ENCODE results near the gene SCLY. TPM values are rescaled to one million over a fixed set of nuclear protein-coding genes. Genes with fewer than 3 reads are reported as not detected.

SCLY gene
- total and polyA plus RNA-seq, 2 of the 8 experiments (the other 6 are each of a cell fraction or from before 2014, with no cell fraction given): 79.0 to 79.5 TPM

- no peak for TF ChIP-seq CHD7 (IDR thresholded peaks at IDR 0.05; ENCODE audit: insufficient replicate concordance, low read length)
- TF ChIP-seq GABPA (IDR thresholded peaks at IDR 0.05; ENCODE audit: borderline replicate concordance, insufficient read depth, low read length): no peak
- TF ChIP-seq KDM5A (IDR thresholded peaks at IDR 0.05; ENCODE audit: low read length): no peak
- no peak for TF ChIP-seq BCL11A (IDR thresholded peaks at IDR 0.05; ENCODE audit: low read depth in 2 of 2, low read length in 2 of 2)
- no peak for TF ChIP-seq TBP (IDR thresholded peaks at IDR 0.05; ENCODE audit: low read depth, low read length)
- no peak for TF ChIP-seq ZNF274 (IDR thresholded peaks at IDR 0.05; ENCODE audit: borderline replicate concordance, extremely low read depth, low read length)
- no peak for TF ChIP-seq SRF (IDR thresholded peaks at IDR 0.05; ENCODE audit: low read depth, low read length)
Measured at GRCh38 chr2:238146884-238147544, 86.2 kb downstream of the SCLY start (continued).
